ENCODE measurements around the gene RIIAD1.
"Not testable (repeated sequence)": the region's sequence is repeated elsewhere in the genome, so short reads cannot be mapped to it uniquely, and the experiment has no call there.

RIIAD1 gene

GRCh38 chr1:151720974-151721787 lies at the start of gene RIIAD1:
RIIAD1 (plus strand) TSS chr1:151721522; CDS start chr1:151721537, 15 bp downstream.
- DNase-seq = peak; percentile 32

- DNase-seq = no peak
Observed at GRCh38 chr1:151673407-151673806, 47.9 kb upstream of the RIIAD1 start.

GRCh38 chr1:151680391-151680790 lies 40.9 kb upstream of the RIIAD1 start:
- no peak for DNase-seq

GRCh38 chr1:151680826-151681225 lies 40.5 kb upstream of the RIIAD1 start:
- DNase-seq = no peak

- no peak for DNase-seq
Observed at GRCh38 chr1:151681923-151682322, 39.4 kb upstream of the RIIAD1 start.

- DNase-seq = not testable (repeated sequence)
Observed at GRCh38 chr1:151682901-151683300, 38.4 kb upstream of the RIIAD1 start.

GRCh38 chr1:151684128-151684527 lies 37.2 kb upstream of the RIIAD1 start:
- no peak for DNase-seq

- DNase-seq = no peak
Observed at GRCh38 chr1:151686561-151686960, 34.8 kb upstream of the RIIAD1 start.

- no peak for DNase-seq
Observed at GRCh38 chr1:151689494-151689893, 31.8 kb upstream of the RIIAD1 start.

GRCh38 chr1:151692226-151692625 lies 29.1 kb upstream of the RIIAD1 start:
- no peak for DNase-seq

- DNase-seq = no peak
Observed at GRCh38 chr1:151693057-151693651, 28.2 kb upstream of the RIIAD1 start.

- DNase-seq = no peak
Observed at GRCh38 chr1:151701515-151701914, 19.8 kb upstream of the RIIAD1 start.

- no peak for DNase-seq
Observed at GRCh38 chr1:151702936-151703335, 18.4 kb upstream of the RIIAD1 start.

GRCh38 chr1:151703813-151704212 lies 17.5 kb upstream of the RIIAD1 start:
- DNase-seq = no peak

- no peak for DNase-seq
Observed at GRCh38 chr1:151704246-151704645, 17.1 kb upstream of the RIIAD1 start.

GRCh38 chr1:151705146-151705545 lies 16.2 kb upstream of the RIIAD1 start:
- DNase-seq = no peak

GRCh38 chr1:151705753-151706463 lies 15.4 kb upstream of the RIIAD1 start:
- DNase-seq = no peak

GRCh38 chr1:151706464-151707415 lies 14.6 kb upstream of the RIIAD1 start:
- DNase-seq = no peak

GRCh38 chr1:151707541-151708065 lies 13.7 kb upstream of the RIIAD1 start:
- no peak for DNase-seq

GRCh38 chr1:151708891-151709290 lies 12.4 kb upstream of the RIIAD1 start:
- DNase-seq = no peak

- no peak for DNase-seq
Observed at GRCh38 chr1:151710187-151710840, 11.0 kb upstream of the RIIAD1 start.
